ENCODE data around the gene SBF2.

Gene SBF2

GRCh38 chr11:10311802-10312201 lies 17.8 kb upstream of the SBF2 start:
- DNase-seq (ENCODE audit: low read depth), result no peak
- no peak overlapping the region for H3K4me3 ChIP-seq (ENCODE audit: low read depth, low read length)
- TF ChIP-seq MAX (IDR thresholded peaks at IDR 0.05; ENCODE audit: low read depth, low read length) (no peak), POLR2A (IDR thresholded peaks at IDR 0.05; ENCODE audit: extremely low read depth, insufficient read length) (no peak), CTCF (IDR thresholded peaks at IDR 0.05; ENCODE audit: low read depth, low read length) (no peak), MYC (IDR thresholded peaks at IDR 0.05; ENCODE audit: low read depth, low read length) (no peak)

GRCh38 chr11:10310301-10310841 lies 16.4 kb upstream of the SBF2 start:
- TF ChIP-seq MAX (IDR thresholded peaks at IDR 0.05; ENCODE audit: low read depth, low read length), result no peak
- TF ChIP-seq MYC (IDR thresholded peaks at IDR 0.05; ENCODE audit: low read depth, low read length), result no peak
- TF ChIP-seq CTCF (IDR thresholded peaks at IDR 0.05; ENCODE audit: low read depth, low read length), result no peak
- no peak overlapping the region for H3K4me3 ChIP-seq (ENCODE audit: low read depth, low read length)
- DNase-seq (ENCODE audit: low read depth), result no peak

- no peak for DNase-seq (ENCODE audit: low read depth)
Observed at GRCh38 chr11:10309163-10310093, 15.4 kb upstream of the SBF2 start.

GRCh38 chr11:10308201-10308954 lies 14.4 kb upstream of the SBF2 start:
- peak overlapping the region; percentile 59 for H3K4me3 ChIP-seq (ENCODE audit: low read depth, low read length)
- TF ChIP-seq POLR2A (IDR thresholded peaks at IDR 0.05; ENCODE audit: extremely low read depth, insufficient read length), result peak; percentile 28
- TF ChIP-seq MYC (IDR thresholded peaks at IDR 0.05; ENCODE audit: low read depth, low read length), result no peak
- TF ChIP-seq CTCF (IDR thresholded peaks at IDR 0.05; ENCODE audit: low read depth, low read length), result no peak
- no peak for TF ChIP-seq MAX (IDR thresholded peaks at IDR 0.05; ENCODE audit: low read depth, low read length)
- DNase-seq (ENCODE audit: low read depth), result no peak

More at GRCh38 chr11:10309163-10310093, 15.4 kb upstream of the SBF2 start:
- TF ChIP-seq MYC (IDR thresholded peaks at IDR 0.05; ENCODE audit: low read depth, low read length) (no peak), MAX (IDR thresholded peaks at IDR 0.05; ENCODE audit: low read depth, low read length) (no peak), CTCF (IDR thresholded peaks at IDR 0.05; ENCODE audit: low read depth, low read length) (no peak), POLR2A (IDR thresholded peaks at IDR 0.05; ENCODE audit: extremely low read depth, insufficient read length) (no peak)
- H3K4me3 ChIP-seq (ENCODE audit: low read depth, low read length), result peak overlapping the region; percentile 59

- peak overlapping the region; percentile 74 for H3K4me3 ChIP-seq (ENCODE audit: low read depth, low read length)
- TF ChIP-seq CTCF (IDR thresholded peaks at IDR 0.05; ENCODE audit: low read depth, low read length) (peak; percentile 81), MYC (IDR thresholded peaks at IDR 0.05; ENCODE audit: low read depth, low read length) (no peak; the same call in none of the 2 replicates), POLR2A (IDR thresholded peaks at IDR 0.05; ENCODE audit: extremely low read depth, insufficient read length) (no peak), MAX (IDR thresholded peaks at IDR 0.05; ENCODE audit: low read depth, low read length) (peak; percentile 90)
- DNase-seq (ENCODE audit: low read depth), result peak; percentile 95
Observed at GRCh38 chr11:10307400-10308200, 13.6 kb upstream of the SBF2 start.
